Liver (tissue), 3 donors: Measurements from ENCODE around the gene CACNA1C.

Experiments used
- EGR1 ChIP-seq, 2 donors: IDR thresholded peaks; 2 replicates each; pipeline ENCODE4 v1.6.1; 2016 to 2018; ENCODE audit warnings: antibody characterized with exemption in 2 of 2, low read depth in 2 of 2
- FOXA2 ChIP-seq: IDR thresholded peaks from 2 replicates; pipeline ENCODE4 v1.6.1; 2016; ENCODE audit warnings: antibody characterized with exemption
- GABPA ChIP-seq, 2 donors: IDR thresholded peaks in 1 of 2; conservative IDR thresholded peaks in 1 of 2; 2 replicates each; pipeline ENCODE4 v1.6.1; 2016; ENCODE audit warnings: antibody characterized with exemption in 2 of 2, mild to moderate bottlenecking in 1 of 2, moderate library complexity in 1 of 2
- HNF4A ChIP-seq, 2 donors: conservative IDR thresholded peaks; 2 replicates each; pipeline ENCODE4 v1.6.1; 2016; ENCODE audit warnings: antibody characterized with exemption in 2 of 2, mild to moderate bottlenecking in 2 of 2
- JUND ChIP-seq, 2 donors: IDR thresholded peaks; 2 replicates each; pipeline ENCODE4 v1.6.1; 2016; ENCODE audit warnings: antibody characterized with exemption in 2 of 2
- NR2F2 ChIP-seq: IDR thresholded peaks from 2 replicates; pipeline ENCODE4 v1.6.1; 2016; ENCODE audit warnings: antibody characterized with exemption
- RAD21 ChIP-seq, 2 donors: IDR thresholded peaks; 2 replicates each; pipeline ENCODE4 v1.6.1; 2016; ENCODE audit warnings: antibody characterized with exemption in 2 of 2, mild to moderate bottlenecking in 2 of 2
- SP1 ChIP-seq: IDR thresholded peaks from 2 replicates; pipeline ENCODE4 v1.6.1; 2018; ENCODE audit warnings: antibody characterized with exemption, mild to moderate bottlenecking
- TAF1 ChIP-seq: conservative IDR thresholded peaks from 2 replicates; pipeline ENCODE4 v1.6.1; 2016; ENCODE audit warnings: antibody characterized with exemption, mild to moderate bottlenecking
- TF ChIP-seq, protein P1 (sequence below): fragments of 150-350 bp; IDR thresholded peaks from 2 replicates; pipeline ENCODE4 v1.5.1; 2017; ENCODE audit warnings: improper control_type of control experiment, low read depth, low read length; ENCODE audit not compliant: missing input control
- TF ChIP-seq, protein P2 (sequence below): IDR thresholded peaks from 2 replicates; pipeline ENCODE4 v1.6.1; 2016; ENCODE audit warnings: antibody characterized with exemption, mild to moderate bottlenecking
- TF ChIP-seq, protein P3 (sequence below): IDR thresholded peaks from 2 replicates; pipeline ENCODE4 v1.6.1; 2016; ENCODE audit warnings: antibody characterized with exemption
- TF ChIP-seq, protein P4 (sequence below): IDR thresholded peaks from 2 replicates; pipeline ENCODE4 v1.6.1; 2016; ENCODE audit warnings: antibody characterized with exemption
- TF ChIP-seq, protein P5 (sequence below): IDR thresholded peaks from 2 replicates; pipeline ENCODE4 v1.6.1; 2016; ENCODE audit warnings: antibody characterized with exemption
- donor health status: healthy.
- donor health status: healthy.

DNA sequence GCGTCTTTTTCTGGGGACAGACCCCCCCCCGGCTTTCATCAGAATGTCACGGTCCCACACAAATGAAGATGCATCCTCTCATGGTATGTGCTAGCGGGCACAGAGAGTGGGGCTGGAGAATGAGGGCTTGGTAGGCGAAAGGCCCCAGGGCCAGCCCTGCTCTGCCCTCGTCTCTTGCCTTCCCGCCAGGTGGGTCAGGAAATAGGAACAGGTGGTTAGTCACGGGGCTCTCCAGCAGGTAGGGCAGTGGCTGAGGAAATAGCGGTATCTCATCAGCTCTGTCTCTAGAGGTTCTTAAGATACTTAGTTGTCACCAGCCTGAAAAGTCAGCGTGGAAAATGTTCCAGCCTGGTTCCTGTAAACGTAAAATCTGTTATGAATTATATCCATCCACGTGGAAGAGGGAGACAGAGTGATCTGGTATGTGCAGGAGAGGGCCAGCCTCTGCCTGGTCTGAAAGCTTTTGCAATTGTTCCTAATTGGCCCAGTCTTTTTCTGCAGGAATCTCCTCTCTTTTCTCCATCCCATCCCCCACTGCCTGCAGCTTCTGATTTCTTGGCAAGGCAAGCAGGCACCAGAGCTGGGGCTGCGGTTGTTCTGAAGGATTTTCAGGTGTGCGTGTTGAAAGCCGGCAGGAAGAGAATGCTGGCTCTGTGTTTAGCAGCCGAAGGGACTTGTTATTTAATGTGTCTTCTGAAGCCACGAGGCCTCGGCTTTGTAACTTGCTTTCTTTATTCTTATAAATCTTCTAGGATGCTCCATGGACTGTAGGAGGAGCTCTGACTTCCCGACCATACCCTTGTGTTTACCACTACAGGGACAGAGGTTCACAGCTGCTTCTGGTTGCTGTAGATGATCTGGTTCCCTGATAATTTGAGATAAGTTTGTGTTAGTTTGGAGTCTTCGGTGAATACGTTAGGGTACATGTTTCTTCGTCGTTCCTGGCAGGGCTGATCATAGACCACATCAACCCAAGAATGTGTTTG, 131.1 kb downstream of the CACNA1C start:
- TF ChIP-seq, protein P1, sequence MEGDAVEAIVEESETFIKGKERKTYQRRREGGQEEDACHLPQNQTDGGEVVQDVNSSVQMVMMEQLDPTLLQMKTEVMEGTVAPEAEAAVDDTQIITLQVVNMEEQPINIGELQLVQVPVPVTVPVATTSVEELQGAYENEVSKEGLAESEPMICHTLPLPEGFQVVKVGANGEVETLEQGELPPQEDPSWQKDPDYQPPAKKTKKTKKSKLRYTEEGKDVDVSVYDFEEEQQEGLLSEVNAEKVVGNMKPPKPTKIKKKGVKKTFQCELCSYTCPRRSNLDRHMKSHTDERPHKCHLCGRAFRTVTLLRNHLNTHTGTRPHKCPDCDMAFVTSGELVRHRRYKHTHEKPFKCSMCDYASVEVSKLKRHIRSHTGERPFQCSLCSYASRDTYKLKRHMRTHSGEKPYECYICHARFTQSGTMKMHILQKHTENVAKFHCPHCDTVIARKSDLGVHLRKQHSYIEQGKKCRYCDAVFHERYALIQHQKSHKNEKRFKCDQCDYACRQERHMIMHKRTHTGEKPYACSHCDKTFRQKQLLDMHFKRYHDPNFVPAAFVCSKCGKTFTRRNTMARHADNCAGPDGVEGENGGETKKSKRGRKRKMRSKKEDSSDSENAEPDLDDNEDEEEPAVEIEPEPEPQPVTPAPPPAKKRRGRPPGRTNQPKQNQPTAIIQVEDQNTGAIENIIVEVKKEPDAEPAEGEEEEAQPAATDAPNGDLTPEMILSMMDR: no peak
- TF ChIP-seq, protein P2, sequence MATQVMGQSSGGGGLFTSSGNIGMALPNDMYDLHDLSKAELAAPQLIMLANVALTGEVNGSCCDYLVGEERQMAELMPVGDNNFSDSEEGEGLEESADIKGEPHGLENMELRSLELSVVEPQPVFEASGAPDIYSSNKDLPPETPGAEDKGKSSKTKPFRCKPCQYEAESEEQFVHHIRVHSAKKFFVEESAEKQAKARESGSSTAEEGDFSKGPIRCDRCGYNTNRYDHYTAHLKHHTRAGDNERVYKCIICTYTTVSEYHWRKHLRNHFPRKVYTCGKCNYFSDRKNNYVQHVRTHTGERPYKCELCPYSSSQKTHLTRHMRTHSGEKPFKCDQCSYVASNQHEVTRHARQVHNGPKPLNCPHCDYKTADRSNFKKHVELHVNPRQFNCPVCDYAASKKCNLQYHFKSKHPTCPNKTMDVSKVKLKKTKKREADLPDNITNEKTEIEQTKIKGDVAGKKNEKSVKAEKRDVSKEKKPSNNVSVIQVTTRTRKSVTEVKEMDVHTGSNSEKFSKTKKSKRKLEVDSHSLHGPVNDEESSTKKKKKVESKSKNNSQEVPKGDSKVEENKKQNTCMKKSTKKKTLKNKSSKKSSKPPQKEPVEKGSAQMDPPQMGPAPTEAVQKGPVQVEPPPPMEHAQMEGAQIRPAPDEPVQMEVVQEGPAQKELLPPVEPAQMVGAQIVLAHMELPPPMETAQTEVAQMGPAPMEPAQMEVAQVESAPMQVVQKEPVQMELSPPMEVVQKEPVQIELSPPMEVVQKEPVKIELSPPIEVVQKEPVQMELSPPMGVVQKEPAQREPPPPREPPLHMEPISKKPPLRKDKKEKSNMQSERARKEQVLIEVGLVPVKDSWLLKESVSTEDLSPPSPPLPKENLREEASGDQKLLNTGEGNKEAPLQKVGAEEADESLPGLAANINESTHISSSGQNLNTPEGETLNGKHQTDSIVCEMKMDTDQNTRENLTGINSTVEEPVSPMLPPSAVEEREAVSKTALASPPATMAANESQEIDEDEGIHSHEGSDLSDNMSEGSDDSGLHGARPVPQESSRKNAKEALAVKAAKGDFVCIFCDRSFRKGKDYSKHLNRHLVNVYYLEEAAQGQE: no peak
- TF ChIP-seq NR2F2 (no peak), HNF4A (conservative IDR thresholded peaks at IDR 0.05) (no peak), GABPA (IDR thresholded peaks at IDR 0.05 in 1 of 2, conservative IDR thresholded peaks at IDR 0.05 in 1 of 2) (no peak), RAD21 (IDR thresholded peaks at IDR 0.05) (no peak), SP1 (no peak), EGR1 (IDR thresholded peaks at IDR 0.05; ENCODE audit: low read depth in 2 of 2) (no peak), JUND (IDR thresholded peaks at IDR 0.05) (no peak), TAF1 (no peak), FOXA2 (no peak)
- TF ChIP-seq, protein P3, sequence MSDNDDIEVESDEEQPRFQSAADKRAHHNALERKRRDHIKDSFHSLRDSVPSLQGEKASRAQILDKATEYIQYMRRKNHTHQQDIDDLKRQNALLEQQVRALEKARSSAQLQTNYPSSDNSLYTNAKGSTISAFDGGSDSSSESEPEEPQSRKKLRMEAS: no peak
- TF ChIP-seq, protein P4, sequence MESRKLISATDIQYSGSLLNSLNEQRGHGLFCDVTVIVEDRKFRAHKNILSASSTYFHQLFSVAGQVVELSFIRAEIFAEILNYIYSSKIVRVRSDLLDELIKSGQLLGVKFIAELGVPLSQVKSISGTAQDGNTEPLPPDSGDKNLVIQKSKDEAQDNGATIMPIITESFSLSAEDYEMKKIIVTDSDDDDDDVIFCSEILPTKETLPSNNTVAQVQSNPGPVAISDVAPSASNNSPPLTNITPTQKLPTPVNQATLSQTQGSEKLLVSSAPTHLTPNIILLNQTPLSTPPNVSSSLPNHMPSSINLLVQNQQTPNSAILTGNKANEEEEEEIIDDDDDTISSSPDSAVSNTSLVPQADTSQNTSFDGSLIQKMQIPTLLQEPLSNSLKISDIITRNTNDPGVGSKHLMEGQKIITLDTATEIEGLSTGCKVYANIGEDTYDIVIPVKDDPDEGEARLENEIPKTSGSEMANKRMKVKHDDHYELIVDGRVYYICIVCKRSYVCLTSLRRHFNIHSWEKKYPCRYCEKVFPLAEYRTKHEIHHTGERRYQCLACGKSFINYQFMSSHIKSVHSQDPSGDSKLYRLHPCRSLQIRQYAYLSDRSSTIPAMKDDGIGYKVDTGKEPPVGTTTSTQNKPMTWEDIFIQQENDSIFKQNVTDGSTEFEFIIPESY: no peak
- TF ChIP-seq, protein P5, sequence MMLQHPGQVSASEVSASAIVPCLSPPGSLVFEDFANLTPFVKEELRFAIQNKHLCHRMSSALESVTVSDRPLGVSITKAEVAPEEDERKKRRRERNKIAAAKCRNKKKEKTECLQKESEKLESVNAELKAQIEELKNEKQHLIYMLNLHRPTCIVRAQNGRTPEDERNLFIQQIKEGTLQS: no peak
